H1 (cell line): Measurements from ENCODE around the gene ITGB4. TPM values are rescaled to one million over a fixed set of nuclear protein-coding genes. Genes with fewer than 3 reads are reported as not detected.

Experiments used
- NANOG ChIP-seq: IDR thresholded peaks from 2 replicates; pipeline ENCODE4 v1.6.1; 2011; ENCODE audit warnings: low read length, low read depth, mild to moderate bottlenecking, inconsistent platforms; ENCODE audit not compliant: insufficient read depth, poor library complexity, severe bottlenecking
- SP1 ChIP-seq: IDR thresholded peaks from 2 replicates; pipeline ENCODE4 v1.6.1; 2011; ENCODE audit warnings: low read depth, low read length
- TAF1 ChIP-seq: IDR thresholded peaks from 2 replicates; pipeline ENCODE4 v1.6.1; 2011; ENCODE audit warnings: mild to moderate bottlenecking, low read depth, low read length
- polyA plus RNA-seq, 7 experiments: library from polyadenylated mRNA; depleted of rRNA in 3 of 7; stranded (reverse) in 5 of 7; unstranded in 2 of 7; fragments of >200 nt in 5 of 7; fragments of 200-250 nt in 2 of 7; gene quantifications; 1 replicate in 5 of 7; 2 replicates in 1 of 7; 4 replicates in 1 of 7; pipeline versions ENCODE4 v1.2.1 to v1.2.3, GENCODE V29; 2011 to 2013; ENCODE audit warnings: missing spikeins in 2 of 7, mixed read lengths in 2 of 7
- total RNA-seq: library from RNA; stranded (reverse); fragmentation: NEBNext Ultra II Directional; extraction: Animal tissue kit (Norgen Biotek cat#: 25700); gene quantifications from 2 replicates; pipeline ENCODE4 v1.2.1, GENCODE V29; 2021
- TF ChIP-seq, protein P1 (sequence below): IDR thresholded peaks from 2 replicates; pipeline ENCODE4 v1.6.1; 2011; ENCODE audit warnings: low read length, improper control_type of control experiment

The ITGB4 gene
- total and polyA plus RNA-seq, 2 of the 8 experiments (the other 6 are each of a cell fraction or from before 2014, with no cell fraction given) = 5.2 to 5.6 TPM

DNA sequence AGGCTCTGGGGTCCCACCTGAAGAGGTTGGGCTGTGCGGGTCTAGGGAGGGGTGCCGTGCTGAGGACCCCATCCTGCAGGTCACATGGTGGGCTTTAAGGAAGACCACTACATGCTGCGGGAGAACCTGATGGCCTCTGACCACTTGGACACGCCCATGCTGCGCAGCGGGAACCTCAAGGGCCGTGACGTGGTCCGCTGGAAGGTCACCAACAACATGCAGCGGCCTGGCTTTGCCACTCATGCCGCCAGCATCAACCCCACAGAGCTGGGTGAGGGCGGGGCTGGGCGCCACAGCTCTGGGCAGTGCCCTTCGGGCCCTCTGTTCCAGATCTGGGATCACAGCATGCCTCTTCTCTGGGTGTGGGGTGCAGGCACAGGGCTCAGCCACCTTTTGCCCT lies 18.5 kb downstream of the ITGB4 start (continued):
- TF ChIP-seq, protein P1, sequence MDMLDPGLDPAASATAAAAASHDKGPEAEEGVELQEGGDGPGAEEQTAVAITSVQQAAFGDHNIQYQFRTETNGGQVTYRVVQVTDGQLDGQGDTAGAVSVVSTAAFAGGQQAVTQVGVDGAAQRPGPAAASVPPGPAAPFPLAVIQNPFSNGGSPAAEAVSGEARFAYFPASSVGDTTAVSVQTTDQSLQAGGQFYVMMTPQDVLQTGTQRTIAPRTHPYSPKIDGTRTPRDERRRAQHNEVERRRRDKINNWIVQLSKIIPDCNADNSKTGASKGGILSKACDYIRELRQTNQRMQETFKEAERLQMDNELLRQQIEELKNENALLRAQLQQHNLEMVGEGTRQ = no peak
- no peak for TF ChIP-seq NANOG
- no peak for TF ChIP-seq TAF1
- TF ChIP-seq SP1 = no peak
